Measurements from ENCODE around the gene CPZ. TPM values are rescaled to one million over a fixed set of nuclear protein-coding genes. Genes with fewer than 3 reads are reported as not detected.

CPZ gene
- total and polyA plus RNA-seq, 2 experiments from 2014 or later = 24.6 to 37.3 TPM

- Mint-ChIP-seq H3K9me3 (no peaks in the 10 kb centered on the region), H3K4me1 (no peaks in the 10 kb centered on the region; the same call in 1 of the 3 replicates), H3K27ac (no peak overlapping the region), H3K36me3 (ENCODE audit: low read depth) (peaks cover 6% of the 10 kb centered on the region), H3K4me3 (no peak overlapping the region), H3K27me3 (ENCODE audit: insufficient read depth, low read depth, poor library complexity) (peaks cover 1% of the 10 kb centered on the region)
- H3F3A ChIP-seq (replicated peaks; ENCODE audit: low read depth) = no peaks in the 10 kb centered on the region
- no peaks in the 10 kb centered on the region for H3K4me1 ChIP-seq (ENCODE audit: insufficient read depth)
- H2AFZ ChIP-seq = no peak overlapping the region
- DNase-seq (ENCODE audit: low spot score) (no peak), ATAC-seq (no peak)
- no peaks in the 10 kb centered on the region for H3K36me3 ChIP-seq (ENCODE audit: insufficient read depth)
- no peak for TF ChIP-seq JUNB (IDR thresholded peaks at IDR 0.05; ENCODE audit: unreplicated experiment)
- no peak for TF ChIP-seq EZH2 (IDR thresholded peaks at IDR 0.05; ENCODE audit: low read depth, unreplicated experiment)
- no peak for TF ChIP-seq ZNF114 (CRISPR knock-in tag; IDR thresholded peaks at IDR 0.05)
- TF ChIP-seq NANOG (IDR thresholded peaks at IDR 0.05; ENCODE audit: borderline replicate concordance) = no peak
- TF ChIP-seq ZNF462 (CRISPR knock-in tag; IDR thresholded peaks at IDR 0.05) = no peak
- no peak for TF ChIP-seq REST (IDR thresholded peaks at IDR 0.05; ENCODE audit: unreplicated experiment)
- TF ChIP-seq POLR2AphosphoS5 (IDR thresholded peaks at IDR 0.05; ENCODE audit: low read depth) = no peak
- no peak for TF ChIP-seq EZH2phosphoT487 (IDR thresholded peaks at IDR 0.05; ENCODE audit: unreplicated experiment)
- no peak for TF ChIP-seq ZNF331 (CRISPR knock-in tag; IDR thresholded peaks at IDR 0.05; ENCODE audit: low read depth)
- TF ChIP-seq CREB1 (CRISPR knock-in tag; IDR thresholded peaks at IDR 0.05; ENCODE audit: low read depth) = no peak
- TF ChIP-seq STAT1 (IDR thresholded peaks at IDR 0.05; ENCODE audit: unreplicated experiment) = no peak
- no peak for TF ChIP-seq ETS1 (IDR thresholded peaks at IDR 0.05)
- no peak for TF ChIP-seq CTCF (conservative IDR thresholded peaks at IDR 0.05; ENCODE audit: low read depth in 2 of 2)
- no peaks in the 10 kb centered on the region for H3K27me3 ChIP-seq (ENCODE audit: insufficient read depth)
- no peak overlapping the region for H3K4me3 ChIP-seq
- no peaks in the 10 kb centered on the region for H3K9me2 ChIP-seq (ENCODE audit: insufficient read depth)
- peaks cover 2% of the 10 kb centered on the region; the same call in 1 of the 2 replicates for H4K20me1 ChIP-seq (replicated peaks; ENCODE audit: insufficient read depth)
- H3K79me2 ChIP-seq (replicated peaks; ENCODE audit: insufficient read depth) = peaks cover 6% of the 10 kb centered on the region
- H3K4me2 ChIP-seq = no peak overlapping the region
- no peak overlapping the region for H3K27ac ChIP-seq (ENCODE audit: low read depth)
These were observed 7.7 kb downstream of the CPZ start for GRCh38 chr4:8600266-8600665.

All from GM23338 (cell line).